SU-DHL-6 (cell line): ENCODE results near the gene RAPGEF4.

Experiments
- H2AFZ ChIP-seq: fragments of 200-600 bp; sonication (generic); 2 replicates; pipeline ENCODE4 v1.6.1; 2014; ENCODE audit warnings: low read depth, mild to moderate bottlenecking, moderate library complexity, mixed read lengths, antibody characterized with exemption, low read length; ENCODE audit not compliant: severe bottlenecking
- H3F3A ChIP-seq: fragments of 200-600 bp; shearing (Covaris generic); 2 replicates; pipeline ENCODE4 v1.6.0; 2016; ENCODE audit warnings: antibody characterized with exemption, mild to moderate bottlenecking; ENCODE audit not compliant: insufficient read depth
- H3K27ac ChIP-seq: fragments of 200-600 bp; sonication (generic); 2 replicates; pipeline ENCODE4 v1.5.1; 2016; ENCODE audit warnings: low read depth, mild to moderate bottlenecking, low read length, moderate library complexity, mixed read lengths
- H3K27me3 ChIP-seq: fragments of 200-600 bp; sonication (generic), shearing (Covaris generic); 2 replicates; pipeline ENCODE4 v1.6.0; 2014; ENCODE audit warnings: mild to moderate bottlenecking, low read length
- H3K36me3 ChIP-seq: fragments of 200-600 bp; sonication (generic); 2 replicates; pipeline ENCODE4 v1.6.1; 2014; ENCODE audit warnings: mild to moderate bottlenecking, low read length, mixed read lengths
- H3K4me2 ChIP-seq: fragments of 300-600, 200-600 bp; shearing (Covaris generic), sonication (generic); 2 replicates; pipeline ENCODE4 v1.6.0; 2014; ENCODE audit warnings: low read length, low read depth, mild to moderate bottlenecking; ENCODE audit not compliant: poor library complexity, severe bottlenecking
- H3K4me3 ChIP-seq: fragments of 200-600 bp; sonication (generic); 2 replicates; pipeline ENCODE4 v1.5.1; 2014; ENCODE audit warnings: antibody characterized with exemption, low read length, mild to moderate bottlenecking, mixed read lengths; ENCODE audit not compliant: insufficient read depth, poor library complexity, severe bottlenecking
- H3K79me2 ChIP-seq: fragments of 200-600 bp; sonication (generic); 2 replicates; pipeline ENCODE4 v1.6.1; 2014; ENCODE audit warnings: mild to moderate bottlenecking, low read length, moderate library complexity; ENCODE audit not compliant: insufficient read depth
- H3K9ac ChIP-seq: fragments of 200-600 bp; sonication (generic); 2 replicates; pipeline ENCODE4 v1.7.0; 2014; ENCODE audit warnings: mild to moderate bottlenecking, low read length
- H3K9me2 ChIP-seq: fragments of 200-600 bp; sonication (generic); replicated peaks from 2 replicates; pipeline ENCODE4 v1.6.1; 2014; ENCODE audit warnings: low read length; ENCODE audit not compliant: insufficient read depth
- H3K9me3 ChIP-seq: fragments of 200-600 bp; sonication (generic); 2 replicates; pipeline ENCODE4 v1.6.1; 2014; ENCODE audit warnings: low read length, mixed read lengths; ENCODE audit not compliant: insufficient read depth
- H4K20me1 ChIP-seq: fragments of 200-600 bp; sonication (generic); 2 replicates; pipeline ENCODE4 v1.6.1; 2014; ENCODE audit warnings: low read depth, mild to moderate bottlenecking, antibody characterized with exemption, low read length, moderate library complexity, mixed read lengths
- EZH2phosphoT487 ChIP-seq: fragments of 200-600 bp; sonication (generic), shearing (Covaris generic); conservative IDR thresholded peaks from 2 replicates; pipeline ENCODE4 v1.6.1; 2018; ENCODE audit warnings: mild to moderate bottlenecking, antibody characterized with exemption, low read length, moderate library complexity, mixed read lengths
- TF ChIP-seq, protein P1 (sequence below): fragments of 200-600 bp; sonication (generic); IDR thresholded peaks from one replicate; pipeline ENCODE4 v1.5.1; 2017; ENCODE audit warnings: antibody characterized with exemption, mild to moderate bottlenecking, low read length, moderate library complexity; ENCODE audit not compliant: insufficient read depth, poor library complexity, severe bottlenecking

Gene RAPGEF4

GRCh38 chr2:172905937-172906811, 170.5 kb downstream of the RAPGEF4 start:
- no peaks in the 10 kb centered on the region for H3F3A ChIP-seq
- no peaks in the 10 kb centered on the region for H3K36me3 ChIP-seq
- H3K79me2 ChIP-seq, result no peaks in the 10 kb centered on the region
- no peak overlapping the region for H3K4me3 ChIP-seq
- no peak overlapping the region for H3K27ac ChIP-seq
- H3K9me3 ChIP-seq, result no peaks in the 10 kb centered on the region
- H3K9ac ChIP-seq, result no peak overlapping the region
- H4K20me1 ChIP-seq, result no peaks in the 10 kb centered on the region
- H2AFZ ChIP-seq, result no peak overlapping the region
- no peak for TF ChIP-seq EZH2phosphoT487
- TF ChIP-seq, protein P1, sequence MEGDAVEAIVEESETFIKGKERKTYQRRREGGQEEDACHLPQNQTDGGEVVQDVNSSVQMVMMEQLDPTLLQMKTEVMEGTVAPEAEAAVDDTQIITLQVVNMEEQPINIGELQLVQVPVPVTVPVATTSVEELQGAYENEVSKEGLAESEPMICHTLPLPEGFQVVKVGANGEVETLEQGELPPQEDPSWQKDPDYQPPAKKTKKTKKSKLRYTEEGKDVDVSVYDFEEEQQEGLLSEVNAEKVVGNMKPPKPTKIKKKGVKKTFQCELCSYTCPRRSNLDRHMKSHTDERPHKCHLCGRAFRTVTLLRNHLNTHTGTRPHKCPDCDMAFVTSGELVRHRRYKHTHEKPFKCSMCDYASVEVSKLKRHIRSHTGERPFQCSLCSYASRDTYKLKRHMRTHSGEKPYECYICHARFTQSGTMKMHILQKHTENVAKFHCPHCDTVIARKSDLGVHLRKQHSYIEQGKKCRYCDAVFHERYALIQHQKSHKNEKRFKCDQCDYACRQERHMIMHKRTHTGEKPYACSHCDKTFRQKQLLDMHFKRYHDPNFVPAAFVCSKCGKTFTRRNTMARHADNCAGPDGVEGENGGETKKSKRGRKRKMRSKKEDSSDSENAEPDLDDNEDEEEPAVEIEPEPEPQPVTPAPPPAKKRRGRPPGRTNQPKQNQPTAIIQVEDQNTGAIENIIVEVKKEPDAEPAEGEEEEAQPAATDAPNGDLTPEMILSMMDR, result no peak
- no peak overlapping the region for H3K4me2 ChIP-seq
- H3K27me3 ChIP-seq, result no peaks in the 10 kb centered on the region
- H3K9me2 ChIP-seq, result no peaks in the 10 kb centered on the region

GRCh38 chr2:172908275-172908674, 172.6 kb downstream of the RAPGEF4 start:
- TF ChIP-seq, protein P1, result no peak
- TF ChIP-seq EZH2phosphoT487, result no peak
- no peaks in the 10 kb centered on the region for H3K79me2 ChIP-seq
- H3K4me2 ChIP-seq, result no peak overlapping the region

GRCh38 chr2:172909454-172909853, 173.8 kb downstream of the RAPGEF4 start:
- Histone ChIP-seq H3K9ac (no peak overlapping the region), H3K27ac (no peak overlapping the region), H3K4me2 (no peak overlapping the region), H2AFZ (no peak overlapping the region), H3K4me3 (no peak overlapping the region), H3K27me3 (no peaks in the 10 kb centered on the region), H3K36me3 (no peaks in the 10 kb centered on the region), H3F3A (no peaks in the 10 kb centered on the region), H3K9me3 (no peaks in the 10 kb centered on the region), H3K9me2 (no peaks in the 10 kb centered on the region), H4K20me1 (no peaks in the 10 kb centered on the region), H3K79me2 (no peaks in the 10 kb centered on the region)
- no peak for TF ChIP-seq EZH2phosphoT487
- TF ChIP-seq, protein P1, result no peak

More at GRCh38 chr2:172908275-172908674, 172.6 kb downstream of the RAPGEF4 start:
- Histone ChIP-seq H2AFZ (no peak overlapping the region), H3F3A (no peaks in the 10 kb centered on the region), H3K27me3 (no peaks in the 10 kb centered on the region), H3K9me2 (no peaks in the 10 kb centered on the region), H3K9ac (no peak overlapping the region), H3K9me3 (no peaks in the 10 kb centered on the region), H4K20me1 (no peaks in the 10 kb centered on the region), H3K36me3 (no peaks in the 10 kb centered on the region), H3K27ac (no peak overlapping the region), H3K4me3 (no peak overlapping the region)
